ENCODE results near the gene FLG2.
"Not testable (repeated sequence)": the region's sequence is repeated elsewhere in the genome, so short reads cannot be mapped to it uniquely, and the experiment has no call there.

The FLG2 gene

DNA sequence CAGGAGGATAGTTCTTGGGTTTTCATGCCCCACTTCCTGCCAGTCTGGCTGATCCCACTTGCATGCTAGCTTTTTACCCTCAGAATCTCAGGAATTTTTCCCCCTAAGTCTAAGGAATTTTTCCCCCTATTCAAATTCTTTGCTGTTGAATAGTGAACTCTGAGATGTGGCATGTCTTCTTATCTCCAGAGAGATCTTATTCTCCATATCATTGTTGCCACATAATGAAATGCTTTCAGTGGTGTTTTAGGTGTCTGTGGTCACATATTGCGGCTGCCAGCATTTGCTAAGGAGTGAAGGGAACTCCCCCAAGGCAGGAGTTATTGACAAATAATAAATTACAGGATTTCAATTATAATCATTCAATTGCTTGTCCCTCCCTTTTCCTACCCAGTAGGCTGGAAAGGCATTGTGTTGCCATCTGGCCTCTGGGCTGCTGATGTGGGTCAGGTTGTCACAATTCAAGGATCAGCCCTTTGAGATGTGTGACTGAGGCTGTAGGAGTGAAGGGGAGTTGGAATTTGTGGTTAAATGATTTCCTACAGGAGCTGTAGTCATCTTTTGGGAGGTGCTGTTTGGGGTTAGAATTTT, 30.9 kb downstream of the FLG2 start:
- peak; percentile 90 for DNase-seq
- in situ Hi-C loops (cut with HindIII; ENCODE audit: low pct_ligation_motif_present, low pct_unique_long_range_greater_than_20kb, low sequenced_read_pairs), result no loop called here

DNA sequence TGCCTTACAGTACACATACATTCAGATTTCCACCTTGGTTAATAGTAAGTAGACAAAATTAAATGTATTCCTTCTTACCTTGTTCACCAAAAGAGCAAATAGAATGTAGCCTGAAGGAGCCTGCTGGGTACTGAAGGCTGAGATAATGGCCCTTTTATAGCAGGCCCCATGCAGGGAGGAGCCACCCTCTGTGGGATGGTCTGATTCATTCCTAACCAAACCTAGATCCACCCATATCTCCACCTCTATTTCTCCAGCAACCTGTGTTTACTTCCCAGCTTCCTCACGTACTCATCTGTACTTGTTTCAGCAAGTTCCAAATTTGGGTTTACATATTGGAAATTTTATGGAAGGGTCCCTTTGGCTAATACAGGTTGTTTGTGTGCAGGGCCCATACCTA, 34.7 kb downstream of the FLG2 start, which contains the start of gene FLG:
Gene FLG, minus strand, starts transcription at position 129 of the 400 bp plus-strand sequence. CDS start 9,783 bp downstream, outside the sequence.
- in situ Hi-C loops (cut with HindIII; ENCODE audit: low pct_ligation_motif_present, low pct_unique_long_range_greater_than_20kb, low sequenced_read_pairs), result no loop called here
- DNase-seq, result no peak

DNA sequence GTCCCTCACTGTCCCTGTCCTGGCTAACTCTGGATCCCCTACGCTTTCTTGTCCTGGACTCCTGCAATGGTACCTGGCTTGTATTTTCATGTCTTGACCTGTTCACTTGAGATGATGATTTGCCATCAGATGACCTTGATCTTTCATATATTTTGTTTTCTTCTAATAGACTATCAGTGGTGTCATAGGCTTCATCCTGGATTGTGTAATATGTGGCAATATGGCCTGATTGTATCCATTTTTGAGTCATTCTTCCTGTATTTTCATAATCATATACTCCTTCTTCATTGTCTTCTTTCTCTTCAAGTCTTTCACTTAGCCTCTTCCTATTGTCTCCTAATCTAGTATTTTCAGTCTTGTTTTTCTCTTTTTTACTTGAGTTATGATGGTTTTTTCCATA, 45.8 kb downstream of the FLG2 start:
- in situ Hi-C loops (cut with HindIII; ENCODE audit: low pct_ligation_motif_present, low pct_unique_long_range_greater_than_20kb, low sequenced_read_pairs), result no loop called here
- no peak for DNase-seq

GRCh38 chr1:152313319-152313801, 46.4 kb downstream of the FLG2 start:
- DNase-seq, result no peak
- in situ Hi-C loops (cut with HindIII; ENCODE audit: low pct_ligation_motif_present, low pct_unique_long_range_greater_than_20kb, low sequenced_read_pairs), result no loop called here

DNA sequence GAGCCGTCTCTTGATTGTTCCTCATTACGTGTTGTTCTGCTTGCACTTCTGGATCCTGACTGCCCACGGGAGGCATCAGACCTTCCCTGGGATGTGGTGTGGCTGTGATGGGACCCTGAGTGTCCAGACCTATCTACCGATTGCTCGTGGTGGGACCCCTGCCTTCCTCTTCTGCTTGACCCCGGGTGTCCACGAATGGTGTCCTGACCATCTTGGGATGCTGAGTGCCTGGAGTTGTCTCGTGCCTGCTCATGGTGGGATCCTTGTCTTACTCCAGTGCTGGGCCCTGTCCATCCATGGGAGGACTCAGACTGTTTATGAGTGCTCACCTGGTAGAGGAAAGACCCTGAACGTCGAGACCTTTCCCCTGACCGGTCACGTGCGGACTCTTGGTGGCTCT, 47.6 kb downstream of the FLG2 start:
- DNase-seq; in situ Hi-C loops (cut with HindIII; ENCODE audit: low pct_ligation_motif_present, low pct_unique_long_range_greater_than_20kb, low sequenced_read_pairs): not testable (repeated sequence)

DNA sequence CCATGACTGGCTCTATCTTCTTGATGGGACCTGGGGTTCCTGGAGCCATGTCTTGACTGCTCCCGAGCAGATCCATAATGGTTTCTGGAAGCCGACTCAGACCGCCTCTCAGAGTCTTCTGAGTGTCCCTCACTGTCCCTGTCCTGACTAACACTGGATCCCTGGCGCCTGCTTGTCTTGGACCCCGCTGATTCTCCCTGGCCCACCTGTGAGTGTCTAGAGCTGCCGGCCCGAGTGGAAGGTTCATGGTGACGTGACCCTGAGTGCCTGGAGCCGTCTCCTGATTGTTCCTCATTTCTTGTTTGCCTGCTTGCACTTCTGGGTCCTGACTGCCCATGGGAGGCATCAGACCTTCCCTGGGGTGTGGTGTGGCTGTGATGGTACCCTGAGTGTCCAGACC, 49.9 kb downstream of the FLG2 start:
- in situ Hi-C loops (cut with HindIII; ENCODE audit: low pct_ligation_motif_present, low pct_unique_long_range_greater_than_20kb, low sequenced_read_pairs), result no loop called here
- DNase-seq, result no peak

DNA sequence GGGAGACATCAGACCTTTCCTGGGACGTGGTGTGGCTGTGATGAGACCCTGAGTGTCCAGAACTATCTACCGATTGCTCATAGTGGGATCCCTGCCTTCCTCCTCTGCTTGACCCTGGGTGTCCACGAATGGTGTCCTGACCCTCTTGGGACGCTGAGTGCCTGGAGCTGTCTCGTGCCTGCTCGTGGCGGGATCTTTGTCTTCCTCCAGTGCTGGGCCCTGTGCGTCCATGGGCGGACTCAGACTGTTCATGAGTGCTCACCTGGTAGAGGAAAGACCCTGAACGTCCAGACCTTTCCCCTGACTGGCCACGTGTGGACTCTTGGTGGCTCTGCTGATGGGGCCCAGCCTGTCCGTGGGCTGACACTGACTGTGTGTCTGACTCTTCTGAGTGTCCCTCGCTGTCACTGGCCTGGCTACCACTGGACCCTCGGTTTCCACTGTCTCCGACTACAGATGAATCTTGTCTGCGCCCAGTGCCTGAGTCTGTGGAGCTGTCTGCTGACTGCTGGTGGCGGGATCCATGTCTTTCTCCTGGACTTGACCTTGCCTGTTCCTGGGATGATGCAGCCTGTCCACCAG, 50.4 kb downstream of the FLG2 start:
- in situ Hi-C loops (cut with HindIII; ENCODE audit: low pct_ligation_motif_present, low pct_unique_long_range_greater_than_20kb, low sequenced_read_pairs); DNase-seq: not testable (repeated sequence)

GRCh38 chr1:152308758-152309157, 51.0 kb downstream of the FLG2 start:
- DNase-seq; in situ Hi-C loops (cut with HindIII; ENCODE audit: low pct_ligation_motif_present, low pct_unique_long_range_greater_than_20kb, low sequenced_read_pairs): not testable (repeated sequence)

GRCh38 chr1:152307970-152308369, 51.8 kb downstream of the FLG2 start:
- in situ Hi-C loops (cut with HindIII; ENCODE audit: low pct_ligation_motif_present, low pct_unique_long_range_greater_than_20kb, low sequenced_read_pairs), result not testable (repeated sequence)

GRCh38 chr1:152306123-152306522, 53.7 kb downstream of the FLG2 start:
- DNase-seq; in situ Hi-C loops (cut with HindIII; ENCODE audit: low pct_ligation_motif_present, low pct_unique_long_range_greater_than_20kb, low sequenced_read_pairs): not testable (repeated sequence)

More at GRCh38 chr1:152307970-152308369, 51.8 kb downstream of the FLG2 start:
- DNase-seq, result not testable (repeated sequence)

DNA sequence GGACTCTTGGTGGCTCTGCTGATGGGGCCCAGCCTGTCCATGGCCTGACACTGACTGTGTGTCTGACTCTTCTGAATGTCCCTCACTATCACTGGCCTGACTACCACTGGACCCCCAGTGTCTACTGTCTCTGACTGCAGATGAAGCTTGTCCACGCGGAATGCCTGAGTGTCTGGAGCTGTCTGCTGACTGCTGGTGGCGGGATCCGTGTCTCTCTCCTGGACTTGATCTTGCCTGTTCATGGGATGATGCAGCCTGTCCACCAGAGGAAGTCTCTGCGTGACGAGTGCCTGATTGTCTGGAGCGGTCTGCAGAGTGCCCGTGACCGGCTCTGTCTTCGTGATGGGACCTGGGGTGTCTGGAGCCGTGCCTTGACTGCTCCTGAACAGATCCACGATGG, 55.0 kb downstream of the FLG2 start:
- DNase-seq; in situ Hi-C loops (cut with HindIII; ENCODE audit: low pct_ligation_motif_present, low pct_unique_long_range_greater_than_20kb, low sequenced_read_pairs): not testable (repeated sequence)

DNA sequence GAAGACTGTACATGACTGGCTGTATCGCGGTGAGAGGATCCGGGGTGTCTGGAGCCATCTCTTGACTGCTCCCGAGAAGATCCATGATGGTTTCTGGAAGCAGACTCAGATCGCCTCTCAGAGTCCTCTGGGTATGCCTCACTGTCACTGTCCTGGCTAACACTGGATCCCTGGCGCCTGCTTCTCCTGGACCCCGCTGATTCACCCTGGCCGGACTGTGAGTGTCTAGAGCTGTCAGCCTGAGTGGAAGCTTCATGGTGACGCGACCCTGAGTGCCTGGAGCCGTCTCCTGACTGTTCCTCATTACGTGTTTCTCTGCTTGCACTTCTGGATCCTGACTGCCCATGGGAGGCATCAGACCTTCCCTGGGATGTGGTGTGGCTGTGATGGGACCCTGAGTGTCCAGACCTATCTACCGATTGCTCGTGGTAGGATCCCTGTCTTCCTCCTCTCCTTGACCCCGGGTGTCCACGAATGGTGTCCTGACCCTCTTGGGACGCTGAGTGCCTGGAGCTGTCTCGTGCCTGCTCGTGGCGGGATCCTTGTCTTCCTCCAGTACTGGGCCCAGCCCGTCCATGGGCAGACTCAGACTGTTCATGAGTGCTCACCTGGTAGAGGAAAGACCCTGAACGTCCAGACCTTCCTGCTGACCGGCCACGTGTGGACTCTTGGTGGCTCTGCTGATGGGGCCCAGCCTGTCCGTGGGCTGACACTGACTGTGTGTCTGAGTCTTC, 56.5 kb downstream of the FLG2 start:
- in situ Hi-C loops (cut with HindIII; ENCODE audit: low pct_ligation_motif_present, low pct_unique_long_range_greater_than_20kb, low sequenced_read_pairs); DNase-seq: not testable (repeated sequence)

Measured in ACHN (cell line).